ENCODE measurements around the gene ZNF579. TPM values are rescaled to one million over a fixed set of nuclear protein-coding genes. Genes with fewer than 3 reads are reported as not detected.
A peak's percentile ranks its signal among the peaks of the same experiment; 100 is the strongest.

Gene ZNF579
- total and polyA plus RNA-seq, 10 of the 15 experiments (the other 5 are each of a cell fraction or from before 2014, with no cell fraction given): 0.11 to 11.7 (median 1.5) TPM

- ATAC-seq: no peak
- CTCF ChIA-PET: interaction anchor here (1.0 to 2.3 kb wide), 3 partner anchors 30 to 54 kb away, joined by 3 to 11 read pairs (median 6); partner anchors contain the start of gene U2AF2
- Histone ChIP-seq H3K36me3 (ENCODE audit: control insufficient read depth in 2 of 2, insufficient read depth in 2 of 2, low read length in 1 of 2) (peaks cover 0 to 1% of the 10 kb centered on the region in 2 experiments; a peak in 1 of 4 replicates), H3K4me2 (ENCODE audit: control insufficient read depth, insufficient read depth) (peak overlapping the region; percentile 96), H2AFZ (ENCODE audit: control insufficient read depth, low read depth, low read length) (peak overlapping the region; percentile 30; the same call in 1 of the 2 replicates), H3K9ac (ENCODE audit: control insufficient read depth, insufficient read depth, low read length) (peak overlapping the region; percentile 95), H3K27ac (ENCODE audit: control insufficient read depth, insufficient read depth) (peak overlapping the region; percentile 99), H3K79me2 (ENCODE audit: control insufficient read depth, insufficient read depth, low read length) (peaks cover 10% of the 10 kb centered on the region), H3K4me3 (peak overlapping the region; percentile 88), H4K20me1 (ENCODE audit: control insufficient read depth, insufficient read depth) (no peaks in the 10 kb centered on the region), H3K9me3 (replicated peaks; ENCODE audit: control insufficient read depth, insufficient read depth, low read length) (no peaks in the 10 kb centered on the region; the same call in 2 of the 3 replicates), H3K4me1 (ENCODE audit: control insufficient read depth, insufficient read depth, low read length) (peaks cover 10% of the 10 kb centered on the region; the same call in 1 of the 2 replicates), H3K27me3 (replicated peaks in 1 of 2; ENCODE audit: control insufficient read depth in 2 of 2, insufficient read depth in 2 of 2, low read length in 1 of 2) (no peaks in the 10 kb centered on the region)
- in situ Hi-C loops (cut with MboI): no loop called here
- SMC1A ChIA-PET (ENCODE audit: uncharacterized antibody, unreplicated experiment): interaction anchor here (0.6 to 2.3 kb wide), 3 partner anchors 32 to 141 kb away, joined by 3 to 16 read pairs (median 4); no protein-coding TSS in a partner anchor
- RAD21 ChIA-PET (ENCODE audit: unreplicated experiment): interaction anchor here (1.4 kb wide), 1 partner anchor 10 kb away, joined by 4 read pairs; no protein-coding TSS in a partner anchor
- intact Hi-C loops (cut with micrococcal nuclease; ENCODE audit: unreplicated experiment): loop anchor here (5.0 kb wide), 1 partner anchor 42 kb away; the partner anchor contains the start of genes ZNF580 and ZNF581
- TF ChIP-seq SMAD1 (IDR thresholded peaks at IDR 0.05; ENCODE audit: low read depth, partially characterized antibody) (no peak), SKIL (IDR thresholded peaks at IDR 0.05; ENCODE audit: low read depth, poor library complexity, severe bottlenecking) (no peak), CUX1 (IDR thresholded peaks at IDR 0.05; ENCODE audit: insufficient replicate concordance, low read depth, low read length) (no peak), MYC (IDR thresholded peaks at IDR 0.05; ENCODE audit: insufficient read depth, insufficient read length, insufficient replicate concordance, low read length, severe bottlenecking) (no peak), NFYB (IDR thresholded peaks at IDR 0.05; ENCODE audit: insufficient read depth, low read depth, low read length) (no peak)
- DNase-seq (ENCODE audit: low read depth, low spot score): no peak
- POLR2A ChIA-PET: interaction anchor here (0.6 to 1.4 kb wide), 4 partner anchors 33 to 71 kb away, joined by 4 to 8 read pairs (median 6); no protein-coding TSS in a partner anchor
- BruUV-seq (replicated peaks): no TSS peak
- 11% methylated on average over 9 of the region's 15 CpGs for WGBS (ENCODE audit: insufficient coverage, insufficient replicate concordance, low lambda C conversion rate, missing lambda C conversion rate)
- FAIRE-seq: no peak
Observed at GRCh38 chr19:55600662-55601028, 20.0 kb upstream of the ZNF579 start.
